ENCODE data around the gene FAM237A.

Gene FAM237A

DNA sequence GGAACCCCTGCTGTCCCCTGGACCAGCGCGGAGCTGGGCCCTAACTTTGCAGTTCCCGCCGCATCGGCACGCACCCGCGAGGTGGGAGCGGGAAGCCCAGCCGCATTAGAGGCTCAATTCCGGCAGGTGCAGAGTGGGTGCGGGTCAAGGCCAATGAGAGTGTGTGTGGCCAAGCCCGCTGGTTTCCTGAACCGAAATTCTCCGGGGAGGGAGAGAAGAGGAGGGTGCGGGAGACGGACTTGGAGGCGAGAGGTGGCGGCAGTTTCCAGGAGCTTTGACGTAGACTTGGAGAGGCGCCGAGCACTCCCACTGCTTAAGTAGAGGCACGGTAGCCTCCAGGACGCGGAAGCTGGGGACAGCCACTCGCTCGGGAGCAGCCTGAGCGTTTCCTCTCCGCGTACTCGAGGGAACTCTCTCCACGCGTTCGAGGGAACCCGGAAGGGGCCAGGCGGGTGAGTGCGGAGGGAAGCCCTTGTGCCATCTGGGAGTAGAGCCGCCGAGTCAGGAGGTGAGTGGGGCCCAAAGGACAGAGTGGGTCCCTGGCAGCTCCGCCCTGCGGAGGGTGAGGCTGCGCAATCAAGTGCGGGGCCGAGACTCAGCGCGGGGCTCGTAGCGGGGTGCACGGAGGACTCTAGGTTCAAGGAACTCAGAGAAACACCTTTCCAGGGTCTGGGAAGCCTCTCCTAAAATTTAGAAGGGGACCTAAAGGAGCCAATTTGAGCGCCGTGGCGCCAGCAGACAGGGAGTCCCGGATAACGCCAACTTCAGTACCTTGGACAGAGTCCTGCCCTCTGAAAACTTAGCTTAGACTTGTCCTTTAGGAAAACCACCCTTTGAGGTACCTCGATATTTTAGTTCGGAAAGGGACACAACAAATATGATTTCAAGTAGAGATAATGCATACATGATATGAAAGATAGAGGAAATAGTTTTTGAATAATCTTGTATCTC lies at the start of gene FAM237A:
TSS of gene FAM237A (plus strand) at position 413 of the 951 bp plus-strand sequence. CDS start 1,750 bp downstream, outside the sequence.
- Mint-ChIP-seq H3K27me3 (peaks cover 27% of the 10 kb centered on the region), H3K9me3 (no peaks in the 10 kb centered on the region), H3K27ac (no peak within 1 kb of the TSS), H3K4me1 (ENCODE audit: low read depth) (no peaks in the 10 kb centered on the region), H3K36me3 (ENCODE audit: low read depth) (no peaks in the 10 kb centered on the region), H3K4me3 (no peak within 1 kb of the TSS)

DNA sequence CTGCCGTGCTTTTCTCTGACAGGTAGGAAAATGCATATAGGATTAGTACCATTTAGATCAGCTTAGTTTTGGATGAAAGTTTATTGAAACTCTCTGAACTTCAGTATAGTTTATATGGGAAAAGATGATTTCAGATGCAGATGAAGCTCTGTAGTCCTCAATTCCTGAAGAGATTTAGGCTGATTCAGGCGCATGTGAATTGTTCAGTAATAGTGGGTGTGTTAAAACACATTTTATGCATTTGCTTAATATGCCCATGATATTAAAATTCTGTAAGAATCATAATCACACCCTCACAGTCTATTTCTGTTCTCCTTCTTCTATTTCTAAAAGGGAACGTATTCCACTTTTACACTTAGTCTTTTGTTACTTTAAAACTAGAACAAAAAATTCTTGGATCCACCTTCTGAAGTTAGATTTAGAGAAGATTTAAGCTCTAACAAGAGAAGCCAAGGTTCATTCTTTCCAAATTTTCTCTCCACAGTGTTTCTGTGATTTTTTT lies 44.5 kb upstream of the FAM237A start:
- Mint-ChIP-seq H3K36me3 (ENCODE audit: low read depth) (no peaks in the 10 kb centered on the region), H3K4me3 (no peak overlapping the region), H3K4me1 (ENCODE audit: low read depth) (no peaks in the 10 kb centered on the region), H3K27ac (no peak overlapping the region), H3K27me3 (peaks cover 5% of the 10 kb centered on the region), H3K9me3 (no peaks in the 10 kb centered on the region)

DNA sequence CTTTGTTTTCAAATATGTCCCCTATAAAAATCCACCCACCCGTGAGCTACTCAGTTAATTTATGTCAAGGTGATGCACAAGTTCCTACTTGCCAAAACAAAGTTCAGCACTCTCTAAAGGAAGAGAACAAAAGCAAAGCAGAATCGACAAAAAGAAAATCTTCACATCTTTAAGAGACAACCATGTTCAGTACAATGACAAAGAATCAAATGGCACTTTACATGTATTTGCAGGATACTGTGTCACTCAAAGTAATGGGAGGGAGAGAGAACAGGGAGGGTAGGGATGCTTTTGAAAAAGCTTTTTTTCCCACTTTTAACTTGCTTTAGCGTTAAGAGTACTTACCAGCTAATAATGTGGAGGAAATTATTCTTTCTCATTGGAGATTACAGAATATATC lies 39.0 kb upstream of the FAM237A start:
- Mint-ChIP-seq H3K4me1 (ENCODE audit: low read depth) (no peaks in the 10 kb centered on the region), H3K27ac (no peak overlapping the region), H3K36me3 (ENCODE audit: low read depth) (no peaks in the 10 kb centered on the region), H3K4me3 (no peak overlapping the region), H3K27me3 (peaks cover 5% of the 10 kb centered on the region), H3K9me3 (no peaks in the 10 kb centered on the region)

DNA sequence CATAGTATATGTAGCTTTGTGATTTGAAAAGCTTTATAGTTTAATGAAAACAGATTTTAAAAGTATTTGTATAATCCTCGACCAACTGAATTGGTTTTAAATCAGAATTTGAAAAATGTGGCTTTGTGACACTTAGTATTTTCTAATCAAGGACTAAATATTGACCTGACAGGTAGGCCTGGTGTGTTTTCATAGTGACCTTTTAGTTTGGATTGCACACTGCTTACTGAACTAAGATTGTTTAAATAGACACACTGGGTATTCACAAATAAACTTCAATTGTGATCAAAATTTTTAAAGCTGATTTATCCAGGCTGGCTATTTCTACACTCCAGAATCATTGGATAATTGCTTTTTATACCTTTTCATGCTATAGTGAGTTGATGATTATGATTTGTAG lies 31.8 kb upstream of the FAM237A start:
- no peaks in the 10 kb centered on the region for H3K27me3 Mint-ChIP-seq
- no peak overlapping the region for H3K4me3 Mint-ChIP-seq
- no peaks in the 10 kb centered on the region for H3K4me1 Mint-ChIP-seq (ENCODE audit: low read depth)
- H3K36me3 Mint-ChIP-seq (ENCODE audit: low read depth), result no peaks in the 10 kb centered on the region
- no peak overlapping the region for H3K27ac Mint-ChIP-seq
- H3K9me3 Mint-ChIP-seq, result no peaks in the 10 kb centered on the region

DNA sequence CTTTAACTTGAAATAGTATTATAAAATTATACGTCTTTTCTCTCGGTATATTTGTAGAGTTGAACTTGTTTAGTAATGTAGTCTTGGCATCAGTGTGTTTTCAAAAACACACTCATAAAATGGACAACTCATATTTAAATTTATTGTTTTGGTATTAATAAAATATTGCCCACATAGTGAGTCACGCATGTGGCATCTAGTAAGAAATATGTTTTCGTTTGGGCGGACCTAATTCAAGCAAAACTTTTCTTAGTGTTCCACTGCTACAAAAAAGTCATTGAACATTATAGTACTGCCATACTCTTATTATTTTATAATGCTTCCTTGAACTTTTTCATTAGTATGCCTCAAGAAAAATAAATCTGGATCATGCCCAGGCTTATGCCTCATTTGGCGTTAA lies 31.1 kb upstream of the FAM237A start:
- Mint-ChIP-seq H3K36me3 (ENCODE audit: low read depth) (no peaks in the 10 kb centered on the region), H3K4me3 (no peak overlapping the region), H3K27me3 (no peaks in the 10 kb centered on the region), H3K27ac (no peak overlapping the region), H3K9me3 (no peaks in the 10 kb centered on the region), H3K4me1 (ENCODE audit: low read depth) (no peaks in the 10 kb centered on the region)

DNA sequence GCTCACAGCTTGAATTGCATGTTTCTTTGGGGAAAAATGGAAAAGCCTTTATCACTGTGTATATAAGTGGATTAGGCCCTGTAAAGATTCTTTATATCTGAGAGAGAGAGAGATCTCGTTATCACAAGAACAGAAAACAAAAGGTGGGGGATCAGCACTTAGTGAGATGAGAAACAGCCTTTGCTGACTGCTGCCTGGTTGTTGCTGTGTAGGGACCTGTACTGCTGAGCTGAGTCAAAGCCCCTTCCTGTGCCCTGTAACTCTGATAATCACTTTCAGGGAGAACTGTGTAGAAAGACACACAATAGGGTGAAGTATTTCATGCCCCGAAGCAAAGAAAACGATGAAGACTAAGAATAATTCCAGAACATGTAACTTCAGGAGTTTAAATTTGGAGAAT lies 30.6 kb upstream of the FAM237A start:
- H3K36me3 Mint-ChIP-seq (ENCODE audit: low read depth), result no peaks in the 10 kb centered on the region
- H3K27ac Mint-ChIP-seq, result no peak overlapping the region
- no peaks in the 10 kb centered on the region for H3K9me3 Mint-ChIP-seq
- no peak overlapping the region for H3K4me3 Mint-ChIP-seq
- no peaks in the 10 kb centered on the region for H3K4me1 Mint-ChIP-seq (ENCODE audit: low read depth)
- no peaks in the 10 kb centered on the region for H3K27me3 Mint-ChIP-seq

DNA sequence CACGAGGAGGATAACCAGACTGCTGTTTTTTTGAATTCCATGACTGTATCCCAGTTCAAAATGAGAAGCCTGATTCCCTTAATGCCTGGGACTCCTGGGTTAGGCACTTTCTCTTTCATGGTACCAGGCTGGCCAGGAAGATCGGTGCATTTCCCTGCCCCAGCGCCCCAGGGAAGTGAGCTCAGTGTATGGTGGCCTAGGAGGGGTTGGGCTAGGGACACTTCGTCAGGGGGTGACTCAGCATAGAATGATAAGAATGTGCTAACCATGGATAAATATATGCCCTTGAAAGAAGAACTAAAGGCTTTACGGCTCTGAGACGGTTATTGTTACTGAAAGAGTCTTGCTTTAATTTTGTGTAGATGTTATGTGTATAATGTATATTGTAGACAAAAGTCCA lies 27.5 kb upstream of the FAM237A start:
- Mint-ChIP-seq H3K36me3 (ENCODE audit: low read depth) (no peaks in the 10 kb centered on the region), H3K27me3 (peaks cover 3% of the 10 kb centered on the region), H3K4me3 (no peak overlapping the region), H3K4me1 (ENCODE audit: low read depth) (no peaks in the 10 kb centered on the region), H3K9me3 (no peaks in the 10 kb centered on the region), H3K27ac (no peak overlapping the region)

DNA sequence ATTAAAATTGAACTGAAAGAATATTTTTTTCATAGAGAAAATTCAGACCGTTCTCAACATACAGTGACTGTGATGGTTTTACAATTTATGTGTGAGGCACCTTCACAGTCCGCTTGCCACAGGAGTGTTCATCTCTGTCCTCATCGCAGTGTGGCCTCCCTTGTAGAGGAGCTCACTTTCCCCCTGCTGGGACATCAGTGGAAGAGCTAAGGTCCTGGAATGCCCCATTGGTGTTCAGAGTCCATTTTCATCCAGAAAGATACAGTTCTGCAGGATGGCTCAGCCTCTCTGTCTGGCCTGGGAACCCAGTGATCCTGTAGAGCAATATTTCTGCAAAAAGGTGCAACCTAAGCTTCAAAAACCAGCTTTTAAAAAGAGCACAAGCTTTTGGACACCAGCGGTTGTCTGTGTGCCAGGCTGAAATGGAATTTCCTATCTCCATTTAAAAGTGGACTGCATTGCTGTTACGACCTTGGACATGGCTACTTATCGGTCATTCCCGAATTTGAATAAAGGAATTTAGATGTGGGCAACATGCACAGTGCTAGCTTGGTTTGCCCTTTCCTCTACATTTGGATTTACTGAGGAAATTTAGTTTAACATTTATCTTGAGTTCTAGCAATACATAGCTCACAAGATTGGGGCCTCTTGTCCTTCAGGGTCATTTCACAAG lies 26.7 kb upstream of the FAM237A start:
- Mint-ChIP-seq H3K4me1 (ENCODE audit: low read depth) (no peaks in the 10 kb centered on the region), H3K9me3 (no peaks in the 10 kb centered on the region), H3K36me3 (ENCODE audit: low read depth) (no peaks in the 10 kb centered on the region), H3K27me3 (peaks cover 3% of the 10 kb centered on the region), H3K27ac (no peak overlapping the region), H3K4me3 (no peak overlapping the region)

DNA sequence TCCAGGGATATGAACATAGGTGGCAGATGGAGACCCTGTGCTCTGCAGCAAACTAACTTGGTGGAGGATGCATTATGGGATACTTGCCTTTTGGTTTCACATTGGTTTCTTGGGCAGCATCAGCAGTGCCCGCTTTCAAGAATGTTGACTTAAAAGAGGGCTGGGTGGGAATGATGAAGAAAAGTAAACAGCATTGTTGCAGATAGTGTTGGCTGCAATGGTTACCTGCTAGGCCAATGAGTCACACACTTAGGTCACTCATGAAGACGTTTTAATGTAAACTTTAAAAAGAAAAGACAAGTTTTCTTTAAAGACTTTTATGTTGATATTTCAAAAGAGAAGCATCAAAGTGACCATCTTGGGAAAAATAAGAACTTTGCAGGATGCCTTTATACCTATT lies 26.1 kb upstream of the FAM237A start:
- no peaks in the 10 kb centered on the region for H3K36me3 Mint-ChIP-seq (ENCODE audit: low read depth)
- peaks cover 3% of the 10 kb centered on the region for H3K27me3 Mint-ChIP-seq
- no peaks in the 10 kb centered on the region for H3K9me3 Mint-ChIP-seq
- no peak overlapping the region for H3K4me3 Mint-ChIP-seq
- no peak overlapping the region for H3K27ac Mint-ChIP-seq
- no peaks in the 10 kb centered on the region for H3K4me1 Mint-ChIP-seq (ENCODE audit: low read depth)

DNA sequence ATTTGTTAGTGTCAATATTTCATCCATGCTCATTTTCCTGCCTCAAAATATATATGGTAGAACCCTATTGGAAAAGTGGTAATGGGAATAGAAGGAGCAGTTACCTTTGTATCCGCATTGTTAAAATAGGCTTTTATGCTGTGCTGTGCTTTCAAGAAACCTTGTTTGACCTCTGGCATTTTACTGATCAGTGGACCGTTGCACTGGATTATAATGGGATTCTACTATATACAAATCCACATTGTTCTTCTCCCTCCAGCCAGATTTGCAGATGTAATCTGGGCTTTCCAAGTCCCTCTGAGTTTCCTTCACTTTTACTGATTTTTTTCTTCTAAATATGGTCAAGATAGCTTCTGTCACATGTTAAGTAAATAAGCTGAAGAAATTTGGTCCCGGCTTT lies 23.3 kb upstream of the FAM237A start:
- Mint-ChIP-seq H3K4me1 (ENCODE audit: low read depth) (no peaks in the 10 kb centered on the region), H3K27me3 (peaks cover 3% of the 10 kb centered on the region), H3K27ac (no peak overlapping the region), H3K36me3 (ENCODE audit: low read depth) (no peaks in the 10 kb centered on the region), H3K9me3 (no peaks in the 10 kb centered on the region), H3K4me3 (no peak overlapping the region)

DNA sequence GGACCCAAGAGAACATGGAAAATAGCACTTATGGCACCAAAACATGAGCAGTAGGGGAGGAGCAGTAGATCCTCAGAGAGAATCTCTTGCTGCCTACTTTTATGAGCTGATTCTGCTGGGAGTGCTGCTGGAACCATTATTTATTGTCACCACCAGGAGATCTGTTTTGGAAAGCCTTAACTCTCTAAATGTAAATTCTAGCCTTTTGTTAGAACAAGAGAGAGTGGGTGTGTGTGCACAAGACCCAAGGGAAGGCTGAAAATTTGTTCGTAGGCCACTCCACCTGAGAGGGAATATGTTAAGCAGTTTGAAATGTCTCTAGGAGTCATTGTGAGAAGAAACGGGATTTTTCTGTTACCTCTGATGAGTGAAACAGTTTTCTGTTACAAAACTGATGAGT lies 16.2 kb upstream of the FAM237A start:
- Mint-ChIP-seq H3K9me3 (no peaks in the 10 kb centered on the region), H3K27ac (no peak overlapping the region), H3K27me3 (peaks cover 8% of the 10 kb centered on the region), H3K36me3 (ENCODE audit: low read depth) (no peaks in the 10 kb centered on the region), H3K4me3 (no peak overlapping the region), H3K4me1 (ENCODE audit: low read depth) (no peaks in the 10 kb centered on the region)

DNA sequence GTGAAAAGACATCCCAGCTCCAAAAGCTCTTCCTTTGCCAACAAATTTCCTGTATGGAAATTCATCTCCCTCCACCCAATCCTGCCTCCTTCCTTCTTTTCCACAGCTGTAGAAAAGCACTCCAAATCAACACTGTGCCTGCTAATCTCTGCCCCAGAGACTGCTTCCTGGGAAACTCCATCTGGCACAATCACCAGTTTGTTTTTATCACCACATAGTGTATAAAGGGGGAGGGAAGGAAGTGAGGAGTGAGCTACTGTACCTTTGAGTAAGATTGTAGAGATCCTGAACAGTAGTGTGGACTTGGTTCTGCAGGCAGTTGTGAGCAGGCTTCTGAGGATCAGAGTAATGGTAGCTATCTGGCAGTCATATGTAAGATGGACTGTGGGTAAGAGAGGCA lies 14.7 kb upstream of the FAM237A start:
- Mint-ChIP-seq H3K4me3 (no peak overlapping the region), H3K4me1 (ENCODE audit: low read depth) (no peaks in the 10 kb centered on the region), H3K9me3 (no peaks in the 10 kb centered on the region), H3K27me3 (peaks cover 8% of the 10 kb centered on the region), H3K36me3 (ENCODE audit: low read depth) (no peaks in the 10 kb centered on the region), H3K27ac (no peak overlapping the region)

DNA sequence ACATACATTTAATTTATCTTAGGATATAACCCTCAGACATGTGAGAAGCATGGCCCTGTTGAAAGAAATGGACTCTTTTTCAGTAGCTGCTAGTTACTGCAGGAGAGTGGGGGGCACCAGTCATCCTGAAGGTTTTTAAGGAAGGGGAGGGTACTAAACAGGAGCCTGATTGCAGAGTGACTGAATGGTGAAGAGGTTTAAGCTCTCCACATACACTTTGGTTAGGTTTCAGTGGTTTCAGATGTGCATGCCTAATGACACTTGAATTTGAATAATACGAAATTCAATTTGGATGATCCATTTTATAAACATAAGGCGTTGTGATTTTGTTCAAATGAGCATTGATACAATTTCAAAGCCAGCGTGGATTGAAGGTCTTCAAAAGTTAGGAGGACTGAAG lies 10.9 kb upstream of the FAM237A start:
- no peak overlapping the region for H3K27ac Mint-ChIP-seq
- peaks cover 16% of the 10 kb centered on the region for H3K27me3 Mint-ChIP-seq
- no peaks in the 10 kb centered on the region for H3K4me1 Mint-ChIP-seq (ENCODE audit: low read depth)
- H3K4me3 Mint-ChIP-seq, result no peak overlapping the region
- H3K36me3 Mint-ChIP-seq (ENCODE audit: low read depth), result no peaks in the 10 kb centered on the region
- no peaks in the 10 kb centered on the region for H3K9me3 Mint-ChIP-seq

DNA sequence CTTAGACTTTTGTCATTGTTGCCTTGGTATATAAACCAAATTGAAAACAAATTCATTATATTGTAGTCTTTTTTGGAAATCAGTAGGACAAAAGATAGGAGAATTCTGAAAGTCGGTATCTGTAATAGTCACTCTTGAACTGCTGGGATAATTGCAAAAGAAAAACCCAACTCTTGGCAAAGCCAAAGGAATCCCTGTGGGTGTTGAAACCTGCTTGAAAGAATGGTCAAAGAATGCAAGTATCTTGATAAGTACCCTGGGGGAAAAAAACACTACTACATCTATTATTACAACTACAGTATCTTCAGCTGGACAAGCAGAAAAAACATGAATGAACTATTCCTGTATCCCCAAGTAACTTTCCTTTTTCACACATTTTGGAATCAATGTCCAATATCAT lies 7.3 kb upstream of the FAM237A start:
- no peak overlapping the region for H3K4me3 Mint-ChIP-seq
- no peaks in the 10 kb centered on the region for H3K4me1 Mint-ChIP-seq (ENCODE audit: low read depth)
- peaks cover 12% of the 10 kb centered on the region for H3K27me3 Mint-ChIP-seq
- no peak overlapping the region for H3K27ac Mint-ChIP-seq
- H3K9me3 Mint-ChIP-seq, result no peaks in the 10 kb centered on the region
- no peaks in the 10 kb centered on the region for H3K36me3 Mint-ChIP-seq (ENCODE audit: low read depth)

DNA sequence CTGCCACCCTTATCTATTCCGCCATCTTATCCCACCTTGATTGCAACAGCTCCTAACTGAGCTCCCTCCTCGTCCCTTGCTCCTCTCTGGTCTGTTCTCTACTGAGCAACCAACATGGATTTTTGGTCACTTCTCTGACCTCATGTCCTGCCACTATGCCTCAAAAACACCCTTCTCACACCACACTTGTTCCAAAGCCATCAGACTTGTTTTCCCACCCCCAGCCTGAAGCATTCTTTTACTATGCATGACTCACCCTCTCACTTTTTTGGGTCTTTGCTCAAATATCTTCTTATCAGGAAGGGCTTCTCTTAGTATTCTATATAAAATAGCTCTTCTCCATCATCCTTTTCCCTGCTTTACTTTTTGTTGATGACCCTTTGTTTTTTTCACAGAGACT lies 2.7 kb upstream of the FAM237A start:
- H3K9me3 Mint-ChIP-seq, result no peaks in the 10 kb centered on the region
- H3K4me3 Mint-ChIP-seq, result no peak overlapping the region
- H3K4me1 Mint-ChIP-seq (ENCODE audit: low read depth), result no peaks in the 10 kb centered on the region
- no peaks in the 10 kb centered on the region for H3K36me3 Mint-ChIP-seq (ENCODE audit: low read depth)
- no peak overlapping the region for H3K27ac Mint-ChIP-seq
- H3K27me3 Mint-ChIP-seq, result peaks cover 20% of the 10 kb centered on the region

Measured in stimulated activated naive CD8-positive, alpha-beta T cell treated with anti-CD3 and anti-CD28 coated beads, Interleukin-15, Interleukin-2, amounts not matched to agents 100 ng/mL and 50 ng/mL, for 24 hours (primary cell).